Calu3 (cell line): Measurements from ENCODE around the gene CCDC92B. TPM values are rescaled to one million over a fixed set of nuclear protein-coding genes. Genes with fewer than 3 reads are reported as not detected.

ENCODE experiments used
- Bru-seq: library from RNA; stranded (reverse); fragments of 400-500 nt; gene quantifications from one replicate; lab custom pipeline; 2021; lab: Mats Ljungman, UMichigan
- BruChase-seq, 2 experiments: library from RNA; stranded (reverse); fragments of 400-500 nt; gene quantifications; one replicate each; lab custom pipeline; 2021; lab: Mats Ljungman, UMichigan
- BruUV-seq: library from RNA; stranded (reverse); fragments of 400-500 nt; replicated peaks from 2 replicates; lab custom pipeline; 2021; lab: Mats Ljungman, UMichigan
- CTCF ChIA-PET: fragments of 300-600 bp; sonication (Branson Sonifier 250); formaldehyde crosslinking; loops from one replicate; lab custom pipeline; 2022; ENCODE audit warnings: antibody characterized with exemption; lab: Charles Lee
- DNase-seq: peaks from one replicate; pipeline ENCODE4 v3.0.0; 2022
- H3K27ac Mint-ChIP-seq: one replicate; pipeline ENCODE4 v1.8.0; 2022; ENCODE audit warnings: mixed read lengths; ENCODE audit not compliant: unreplicated experiment
- H3K27me3 Mint-ChIP-seq: one replicate; pipeline ENCODE4 v1.8.0; 2022; ENCODE audit warnings: mixed read lengths; ENCODE audit not compliant: unreplicated experiment
- H3K36me3 Mint-ChIP-seq: one replicate; pipeline ENCODE4 v1.8.0; 2022; ENCODE audit warnings: mild to moderate bottlenecking, moderate library complexity, mixed read lengths; ENCODE audit not compliant: insufficient read depth, unreplicated experiment
- H3K4me1 Mint-ChIP-seq: one replicate; pipeline ENCODE4 v1.8.0; 2022; ENCODE audit warnings: mild to moderate bottlenecking, low read depth, mixed read lengths; ENCODE audit not compliant: unreplicated experiment
- H3K4me3 Mint-ChIP-seq: one replicate; pipeline ENCODE4 v1.8.0; 2022; ENCODE audit warnings: mild to moderate bottlenecking, low read depth, moderate library complexity, mixed read lengths; ENCODE audit not compliant: unreplicated experiment
- H3K9me3 Mint-ChIP-seq: one replicate; pipeline ENCODE4 v1.8.0; 2022; ENCODE audit warnings: low read depth, mixed read lengths; ENCODE audit not compliant: unreplicated experiment
- CTCF ChIP-seq: fragments of 200-600 bp; IDR thresholded peaks from one replicate; pipeline ENCODE4 v1.8.0; 2022; ENCODE audit warnings: antibody characterized with exemption; ENCODE audit not compliant: unreplicated experiment
- intact Hi-C: fragments of 100-400 bp; cut with micrococcal nuclease; formaldehyde crosslinking; loops from one replicate; pipeline ENCODE4 v1.10.0; 2022; ENCODE audit not compliant: unreplicated experiment
- long read RNA-seq: library from polyadenylated mRNA; stranded (forward); transcript quantifications from one replicate; pipeline ENCODE4 v2.0.0, GENCODE V29; 2022
- total RNA-seq: library from RNA; stranded (reverse); gene quantifications from 2 replicates; pipeline ENCODE4 v1.2.3, GENCODE V29; 2022

CCDC92B gene
- 0.15 TPM in 1 of 2 replicates, not detected in the other for total RNA-seq
- Bru-seq, nascent RNA, result not detected
- not detected for BruChase-seq, experiment 1, labeled RNA remaining after a 6-hour chase
- not detected for BruChase-seq, experiment 2, labeled RNA remaining after a 2-hour chase
- long read RNA-seq, result 0 reads

GRCh38 chr17:2749058-2749783 lies at the start of gene CCDC92B:
Gene CCDC92B, minus strand, starts transcription at chr17:2749652. Its CDS starts 14,507 bp downstream, at chr17:2735145.
- BruUV-seq, result no TSS peak
- TF ChIP-seq CTCF, result no peak
- H3K27ac Mint-ChIP-seq, result no peak within 1 kb of the TSS
- H3K4me3 Mint-ChIP-seq, result no peak within 1 kb of the TSS
- no peaks in the 10 kb centered on the region for H3K4me1 Mint-ChIP-seq
- peaks cover 48% of the 10 kb centered on the region for H3K27me3 Mint-ChIP-seq
- H3K9me3 Mint-ChIP-seq, result no peaks in the 10 kb centered on the region
- H3K36me3 Mint-ChIP-seq, result no peaks in the 10 kb centered on the region
- DNase-seq, result no peak
- CTCF ChIA-PET, result no interaction called here
- intact Hi-C loops, result no loop called here

- H3K4me3 Mint-ChIP-seq, result no peak overlapping the region
- no peak for DNase-seq
- CTCF ChIA-PET, result interaction anchor here (0.6 kb wide), 1 partner anchor 280 kb away, joined by 3 read pairs; no protein-coding TSS in a partner anchor
- intact Hi-C loops, result no loop called here
- BruUV-seq, result no TSS peak
- TF ChIP-seq CTCF, result no peak
- no peaks in the 10 kb centered on the region for H3K9me3 Mint-ChIP-seq
- no peak overlapping the region for H3K27ac Mint-ChIP-seq
- no peaks in the 10 kb centered on the region for H3K36me3 Mint-ChIP-seq
- peaks cover 72% of the 10 kb centered on the region for H3K27me3 Mint-ChIP-seq
- peaks cover 17% of the 10 kb centered on the region for H3K4me1 Mint-ChIP-seq
These were observed 49.2 kb upstream of the CCDC92B start for GRCh38 chr17:2798678-2799077.

GRCh38 chr17:2798188-2798587 lies 48.7 kb upstream of the CCDC92B start:
- H3K36me3 Mint-ChIP-seq, result no peaks in the 10 kb centered on the region

GRCh38 chr17:2797637-2798036 lies 48.2 kb upstream of the CCDC92B start:
- H3K27me3 Mint-ChIP-seq, result peaks cover 62% of the 10 kb centered on the region
- no peaks in the 10 kb centered on the region for H3K36me3 Mint-ChIP-seq
- DNase-seq, result no peak
- H3K4me3 Mint-ChIP-seq, result no peak overlapping the region
- H3K4me1 Mint-ChIP-seq, result peaks cover 17% of the 10 kb centered on the region
- BruUV-seq, result no TSS peak
- H3K9me3 Mint-ChIP-seq, result no peaks in the 10 kb centered on the region
- no peak for TF ChIP-seq CTCF
- intact Hi-C loops, result no loop called here
- no peak overlapping the region for H3K27ac Mint-ChIP-seq
- CTCF ChIA-PET, result interaction anchor here (0.6 kb wide), 1 partner anchor 30 kb away, joined by 3 read pairs; no protein-coding TSS in a partner anchor

More at GRCh38 chr17:2798188-2798587, 48.7 kb upstream of the CCDC92B start:
- intact Hi-C loops, result no loop called here
- CTCF ChIA-PET, result interaction anchor here (0.6 kb wide), 1 partner anchor 280 kb away, joined by 3 read pairs; no protein-coding TSS in a partner anchor
- TF ChIP-seq CTCF, result no peak
- no peak for DNase-seq
- Mint-ChIP-seq H3K27me3 (peaks cover 67% of the 10 kb centered on the region), H3K4me1 (peaks cover 17% of the 10 kb centered on the region), H3K9me3 (no peaks in the 10 kb centered on the region), H3K27ac (no peak overlapping the region), H3K4me3 (no peak overlapping the region)
- BruUV-seq, result no TSS peak
